Pons (tissue), 1 donor: ENCODE measurements around the gene TMEM131L.
A peak's percentile ranks its signal among the peaks of the same experiment; 100 is the strongest.

Experiments used
- DNase-seq: peaks from one replicate; pipeline ENCODE4 v3.0.0-alpha.2; 2016; ENCODE audit warnings: low spot score

Gene TMEM131L

DNA sequence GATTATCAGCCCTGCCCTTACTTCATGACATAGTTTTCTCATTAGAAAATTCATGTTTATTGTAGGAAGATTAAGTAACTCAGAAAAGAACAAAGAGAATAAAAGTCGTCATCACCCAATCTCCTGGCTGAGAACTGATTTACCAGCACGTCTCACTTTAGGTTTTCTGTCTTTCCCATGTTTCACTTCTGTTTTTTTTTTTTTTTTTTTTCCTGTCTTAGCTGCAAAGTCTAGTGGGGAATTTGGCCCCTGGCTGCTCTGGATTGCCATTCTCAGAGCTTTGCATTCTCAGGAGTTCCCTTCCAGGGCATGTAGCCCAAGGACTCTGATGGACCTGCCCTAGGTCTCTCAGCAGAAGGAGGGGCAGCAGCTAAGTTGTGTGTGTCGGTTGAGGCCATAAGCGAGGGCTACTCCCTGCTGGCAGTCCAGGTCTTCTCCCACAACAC is 57.8 kb downstream of the TMEM131L start:
- no peak for DNase-seq

DNA sequence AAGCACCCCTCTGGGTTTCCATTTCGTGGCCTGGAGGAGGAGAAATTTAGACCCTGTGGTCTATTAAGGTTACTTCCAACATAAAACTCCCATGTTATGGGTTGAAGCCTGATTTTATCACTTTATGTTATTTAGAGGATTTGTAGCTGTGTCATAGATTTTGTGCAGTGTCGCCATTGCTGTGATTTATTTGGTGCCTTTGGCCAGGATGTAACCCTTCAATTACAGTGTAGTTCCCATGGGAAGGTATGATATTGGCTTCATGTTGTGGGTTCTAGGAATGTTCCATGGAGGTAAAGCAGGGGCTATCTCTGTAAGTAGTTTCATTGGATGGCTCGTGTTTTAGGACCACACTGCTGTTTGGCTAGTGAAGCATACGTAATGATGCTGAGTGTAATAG is 58.5 kb downstream of the TMEM131L start:
- no peak for DNase-seq

DNA sequence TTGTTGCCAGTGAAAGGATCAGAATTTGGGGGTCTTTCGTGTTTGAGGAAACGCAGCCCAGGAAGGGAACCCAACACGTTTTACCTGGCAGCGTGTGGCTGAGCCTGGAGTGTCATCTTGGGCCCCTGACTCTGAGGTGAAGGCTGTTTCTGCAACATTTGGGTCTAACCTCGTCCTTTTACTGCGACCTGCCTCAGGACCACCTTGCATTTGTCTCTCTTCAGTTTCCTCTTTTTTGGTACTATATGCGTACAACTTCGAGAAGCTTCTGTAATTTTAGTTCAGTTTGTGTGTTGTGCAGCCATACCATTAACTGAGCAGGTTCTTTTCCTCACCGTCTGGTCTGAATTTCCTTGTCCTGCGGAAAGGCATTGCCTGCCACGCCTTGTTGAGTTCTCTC is 61.5 kb downstream of the TMEM131L start:
- DNase-seq: no peak

DNA sequence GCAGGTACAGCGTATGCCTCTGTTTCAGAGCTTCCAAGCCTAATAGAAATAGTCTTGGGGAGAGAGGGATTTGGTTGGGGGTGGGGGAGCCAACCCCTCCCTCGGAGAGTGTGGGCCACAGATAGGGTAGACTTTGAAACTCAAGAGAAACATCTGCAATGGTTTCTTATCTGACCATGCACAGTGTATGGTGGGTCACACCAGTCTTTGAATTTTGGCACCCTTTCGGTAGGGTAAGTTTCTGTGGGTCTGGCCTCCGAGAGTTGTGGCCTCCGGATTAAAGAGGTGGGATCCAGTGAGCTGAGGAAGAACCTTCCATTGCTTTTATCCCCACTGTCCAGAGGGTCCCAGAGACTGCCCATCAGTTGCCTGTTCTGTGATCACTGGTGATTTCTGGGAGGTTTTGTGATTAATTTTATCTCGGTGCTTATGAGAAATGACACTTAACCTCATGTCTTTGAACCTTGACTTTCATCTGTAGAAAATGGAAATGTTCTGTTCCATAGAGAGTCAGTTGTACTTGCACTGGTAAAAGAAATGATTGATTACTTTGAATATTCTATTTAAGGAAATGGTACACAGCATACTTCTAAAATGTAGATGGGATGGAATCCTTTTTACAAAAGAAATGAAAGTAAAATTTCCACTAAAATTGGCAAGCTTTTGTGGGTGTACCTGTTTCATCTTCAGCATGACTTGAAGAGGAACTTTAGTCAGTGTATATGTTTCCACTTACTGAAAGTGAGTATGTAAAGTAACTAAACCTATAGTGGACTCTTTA is 62.7 kb downstream of the TMEM131L start:
- DNase-seq: no peak

DNA sequence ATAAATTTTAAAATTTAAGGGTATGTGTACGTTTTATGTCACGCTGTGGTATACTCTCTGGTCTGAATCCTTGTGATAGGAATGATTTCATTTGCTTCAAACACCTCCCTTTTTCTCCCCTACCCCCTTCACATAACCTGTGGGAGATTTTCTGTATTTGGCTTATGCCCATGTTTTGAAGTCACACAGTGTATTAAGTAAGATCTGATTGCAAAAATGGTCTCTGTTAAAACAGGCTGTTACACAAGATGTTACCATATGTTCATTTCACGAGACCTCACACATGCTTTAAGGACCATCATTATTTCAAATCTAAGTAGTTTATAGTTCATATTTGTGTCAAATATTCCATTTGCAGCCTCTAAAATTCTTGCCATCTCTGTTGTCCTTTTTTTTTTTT is 63.5 kb downstream of the TMEM131L start:
- DNase-seq: no peak

DNA sequence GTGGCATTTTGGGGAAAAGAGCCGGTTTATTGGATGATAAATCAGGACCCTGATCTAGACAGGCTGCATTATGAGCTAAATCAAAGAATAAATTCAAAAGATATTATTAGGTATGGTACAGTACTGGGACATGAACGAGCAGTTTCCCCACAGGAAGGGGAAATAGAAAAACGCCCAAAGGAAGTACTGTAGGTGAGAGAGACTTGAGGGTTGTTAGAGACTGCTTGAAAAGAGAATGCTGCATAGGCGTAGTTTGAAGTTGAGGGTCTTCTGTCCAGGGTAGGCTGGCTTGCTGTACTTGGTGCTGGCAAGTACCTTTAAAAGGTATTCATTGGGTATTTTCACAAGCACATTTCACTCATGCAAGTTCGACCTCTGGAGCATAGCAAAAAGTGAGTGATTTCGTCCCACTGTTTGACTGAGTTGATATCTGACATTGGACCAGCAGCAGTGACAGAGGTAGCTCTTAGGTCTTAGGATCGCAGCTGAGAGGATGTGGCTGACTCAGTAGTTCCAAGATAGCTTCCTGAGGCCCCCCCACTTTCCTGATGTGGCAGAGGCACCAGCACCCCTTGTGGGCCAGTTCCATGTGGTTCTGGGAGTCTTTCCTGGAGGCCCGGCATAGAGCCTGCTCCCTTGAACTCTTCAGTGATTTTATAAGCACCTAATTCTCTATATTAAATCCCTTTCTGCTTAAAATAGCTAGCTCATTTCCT is 64.3 kb downstream of the TMEM131L start:
- no peak for DNase-seq

DNA sequence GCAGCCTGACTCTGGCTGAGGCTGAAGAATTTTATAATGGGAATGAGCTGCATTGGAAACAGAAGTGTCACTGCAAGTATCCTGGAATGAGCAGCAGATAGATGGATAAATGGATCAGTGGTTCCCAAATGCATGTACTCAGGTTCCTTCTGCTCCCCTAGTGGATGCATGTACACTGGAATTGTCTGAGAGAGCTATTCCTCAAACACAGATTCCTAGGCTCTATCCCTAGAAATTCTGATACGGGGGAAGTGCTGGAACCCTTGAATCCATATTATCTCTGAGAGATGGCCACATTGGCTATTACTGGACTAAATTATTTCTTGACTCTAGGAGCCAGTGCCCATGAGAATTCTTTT is 64.8 kb downstream of the TMEM131L start:
- no peak for DNase-seq

DNA sequence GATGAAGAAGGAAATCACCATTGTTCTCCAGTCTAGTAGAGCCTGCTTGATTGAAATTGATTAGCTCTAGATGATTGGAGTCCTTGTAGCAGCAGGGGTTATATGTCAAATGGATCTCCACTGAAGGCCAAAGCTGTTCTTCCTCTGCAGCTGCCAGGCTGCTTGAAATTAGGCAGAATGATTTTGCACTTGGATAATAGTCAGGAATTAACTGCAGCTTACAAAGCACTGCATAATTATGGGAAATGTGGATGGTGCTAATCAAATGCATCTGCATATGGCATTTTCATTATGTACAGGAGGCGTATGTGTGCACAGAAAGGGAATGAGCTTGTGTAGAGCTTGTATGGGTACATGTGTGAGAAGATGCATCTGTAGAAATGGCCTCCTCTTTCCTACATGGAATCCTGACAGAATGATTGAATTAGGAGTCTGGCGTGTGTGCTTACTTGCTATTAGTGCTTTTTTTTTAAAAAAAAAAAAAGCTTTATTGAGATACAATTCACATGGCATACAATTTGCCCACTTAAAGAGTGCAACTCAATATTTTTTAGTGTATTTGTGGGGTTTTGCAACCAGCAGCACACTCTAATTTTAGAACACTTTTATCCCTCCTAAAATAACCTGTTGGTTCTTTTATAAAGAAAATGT is 65.9 kb downstream of the TMEM131L start:
- DNase-seq: no peak

DNA sequence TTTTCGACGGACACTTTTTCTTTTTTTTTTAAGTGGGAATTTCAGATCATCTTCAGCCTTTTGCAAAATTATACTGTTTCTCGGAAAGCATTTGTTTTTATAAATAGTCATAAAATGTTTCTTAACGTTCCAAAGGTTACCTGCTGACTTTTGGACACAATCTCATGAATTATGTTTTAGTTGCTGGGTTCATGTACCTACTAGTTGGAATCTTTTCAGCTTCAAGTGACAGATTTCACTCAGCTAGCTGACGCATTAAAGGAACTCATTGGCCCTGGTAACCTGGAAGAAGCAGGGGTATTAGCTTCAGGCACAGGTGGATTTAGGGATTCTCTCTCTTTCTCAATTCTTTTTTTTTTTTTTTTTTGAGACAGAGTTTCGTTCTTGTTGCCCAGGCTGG is 66.5 kb downstream of the TMEM131L start:
- no peak for DNase-seq

DNA sequence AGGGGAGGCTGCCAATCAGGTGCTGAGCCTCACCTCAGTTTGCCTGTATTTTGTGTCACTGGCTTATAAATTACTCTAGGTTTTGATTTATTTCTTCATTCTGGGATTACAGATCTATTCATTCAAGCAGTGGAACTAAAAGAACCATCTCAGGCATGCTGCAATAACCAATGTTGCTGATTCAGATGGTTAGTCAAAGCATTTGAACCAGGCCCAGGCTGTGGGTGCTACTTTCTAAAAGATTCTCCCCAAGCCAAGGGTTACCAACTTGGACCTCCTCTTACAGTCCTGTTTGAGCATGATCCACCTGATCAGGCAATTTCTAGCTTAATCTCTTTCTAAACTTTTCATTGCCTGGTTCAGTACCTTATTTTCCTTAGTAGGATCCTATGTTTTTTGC is 67.2 kb downstream of the TMEM131L start:
- DNase-seq: no peak

DNA sequence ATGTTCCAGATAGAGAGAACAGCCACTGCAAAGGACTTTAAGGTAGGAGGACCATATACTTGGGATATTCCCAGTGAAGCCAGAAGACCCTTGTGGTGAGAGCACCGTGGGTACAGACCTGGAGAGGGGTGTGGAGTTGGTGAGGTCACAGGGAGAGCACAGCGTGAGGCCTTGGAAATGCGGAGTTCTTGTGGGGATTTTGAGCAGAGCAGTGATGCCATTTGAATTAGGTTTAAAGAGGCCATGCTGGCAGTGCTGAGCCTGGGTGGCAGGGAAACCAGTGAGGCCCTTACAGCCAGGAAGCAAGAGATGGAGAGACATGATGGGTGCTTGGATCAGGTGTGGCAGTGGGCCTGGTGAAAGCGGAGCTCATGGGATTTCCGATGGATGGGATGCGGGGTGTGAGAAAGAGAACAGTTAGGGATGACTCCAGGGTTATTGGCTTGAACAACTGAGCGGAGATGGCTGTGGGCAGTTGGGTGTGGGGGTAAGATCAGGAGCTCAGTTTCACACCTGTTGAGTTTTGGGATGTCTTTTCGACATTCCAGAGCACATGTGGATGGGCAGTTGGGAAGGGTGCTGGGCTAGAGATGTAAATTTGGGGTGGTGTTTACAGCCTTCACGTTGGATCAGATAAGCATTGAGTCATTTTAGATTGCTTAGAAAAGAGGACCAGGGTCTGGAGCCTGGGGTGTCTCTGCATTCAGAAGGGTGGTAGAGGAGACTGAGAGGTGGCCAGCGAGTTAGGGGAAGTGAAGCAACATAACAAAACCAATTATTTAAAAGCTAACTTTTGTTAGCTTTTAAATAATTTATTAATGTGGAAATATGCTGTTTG is 68.9 kb downstream of the TMEM131L start:
- no peak for DNase-seq

DNA sequence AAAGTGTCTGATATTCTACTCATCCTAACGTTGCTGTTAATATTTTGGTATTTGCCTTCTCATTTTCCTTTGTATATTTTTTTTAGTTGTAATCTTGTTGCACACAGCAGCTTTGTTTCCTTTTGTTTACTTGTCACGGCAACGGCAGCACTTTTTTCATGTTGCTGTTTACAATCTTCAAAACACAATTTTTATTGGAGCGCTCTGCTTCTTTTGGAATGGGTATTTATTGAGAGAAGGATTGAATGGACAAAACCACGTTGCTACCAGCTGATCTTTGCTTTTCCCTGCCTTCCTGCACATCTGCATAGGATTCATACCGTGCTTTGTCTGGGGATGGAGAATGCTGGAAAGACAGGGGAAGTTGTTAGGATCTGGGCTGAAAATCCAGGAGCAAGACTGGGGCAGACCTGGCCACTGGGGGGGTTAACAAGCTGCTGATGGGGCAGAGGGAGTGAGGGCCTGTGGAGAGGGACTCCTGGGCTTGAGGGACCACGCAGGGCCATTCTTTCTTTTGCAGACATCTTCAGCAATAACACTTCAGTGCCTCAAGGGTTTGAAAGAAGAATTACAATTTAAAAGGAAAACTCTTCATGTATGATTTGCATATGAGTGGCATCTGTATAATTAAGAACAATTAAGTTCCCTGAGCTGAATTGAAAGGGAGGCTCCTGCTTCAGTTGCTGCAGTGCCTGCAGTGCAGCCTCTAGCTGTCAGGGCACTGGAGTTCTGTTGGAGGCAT is 69.8 kb downstream of the TMEM131L start:
- DNase-seq: no peak

DNA sequence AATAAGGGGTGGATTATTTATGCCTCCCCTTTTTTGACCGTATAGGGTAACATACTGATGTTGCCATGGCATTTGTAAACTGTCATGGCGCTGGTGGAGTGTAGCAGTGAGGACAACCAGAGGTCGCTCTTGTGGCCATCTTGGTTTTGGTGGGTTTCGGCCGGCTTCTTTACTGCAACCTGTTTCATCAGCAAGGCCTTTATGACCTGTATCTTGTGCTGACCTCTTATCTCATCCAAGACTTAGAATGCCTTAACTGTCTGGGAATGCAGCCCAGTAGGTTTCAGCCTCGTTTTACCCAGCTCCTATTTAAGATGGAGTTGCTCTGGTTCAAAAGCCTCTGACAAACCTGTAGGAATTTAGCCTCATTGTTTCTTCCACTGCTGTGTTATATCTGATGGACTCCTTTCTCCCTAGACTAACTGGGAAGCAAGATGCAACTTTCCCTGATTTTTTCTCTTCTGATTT is 71.4 kb downstream of the TMEM131L start:
- no peak for DNase-seq

DNA sequence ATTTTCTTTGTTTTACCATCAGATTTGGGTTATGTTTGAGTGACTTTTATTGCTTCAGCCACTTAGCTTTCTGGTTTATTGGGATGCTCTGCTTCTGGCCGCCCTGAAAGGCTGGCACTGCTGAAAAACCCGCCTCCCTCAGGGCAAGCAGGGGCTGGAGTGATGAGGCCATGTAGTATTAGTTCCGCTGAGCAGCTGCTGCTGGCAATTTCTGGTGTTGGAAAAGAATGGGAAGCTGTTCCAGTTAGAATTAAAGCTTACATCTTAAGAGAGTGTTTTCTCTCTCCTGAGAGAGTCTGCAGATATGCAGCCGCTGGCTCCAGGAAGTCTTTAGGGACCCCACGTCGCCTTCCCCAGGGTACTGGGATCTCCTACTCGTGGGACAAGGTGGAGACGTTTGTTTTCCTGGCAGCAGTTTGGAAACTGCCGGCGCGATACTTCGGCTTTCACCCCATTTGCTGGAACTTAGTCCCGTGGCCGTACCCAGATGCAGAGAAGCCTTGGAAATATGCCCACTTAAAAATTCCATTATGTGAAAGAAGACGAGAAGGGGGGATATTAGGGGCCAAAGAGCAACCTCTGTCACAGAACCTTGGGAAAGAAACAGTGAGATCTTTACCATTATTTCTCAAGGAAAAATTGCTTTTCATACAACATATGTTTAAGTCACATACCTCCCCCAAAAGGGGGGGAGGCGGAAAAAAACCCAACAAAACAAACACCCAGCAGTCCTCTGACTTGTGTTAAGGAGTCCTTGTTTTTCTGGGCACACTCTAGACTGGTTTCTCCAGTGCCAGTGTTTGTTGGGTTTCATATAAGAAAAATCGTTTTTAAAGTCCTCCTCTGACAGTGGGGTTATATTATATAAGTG is 72.6 kb downstream of the TMEM131L start:
- DNase-seq: peak; percentile 40

DNA sequence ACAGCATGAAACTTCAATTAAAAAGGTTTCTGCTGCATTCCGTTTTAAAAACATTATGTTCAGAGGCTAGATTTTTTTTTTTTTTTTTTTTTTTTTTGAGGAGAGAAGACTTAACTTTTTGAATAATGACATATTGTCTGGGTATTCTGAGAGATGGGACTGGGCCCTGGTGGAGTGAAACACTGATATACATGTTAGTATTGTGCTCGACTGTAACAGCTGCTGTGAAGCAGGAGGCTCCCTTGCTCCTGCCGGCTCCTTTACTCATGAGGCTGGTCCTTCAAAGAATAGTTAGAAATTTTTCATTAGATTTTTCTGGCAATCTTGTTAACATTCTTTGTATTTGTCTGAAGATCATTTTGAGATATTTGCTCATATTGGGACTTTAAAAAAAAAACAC is 73.3 kb downstream of the TMEM131L start:
- DNase-seq: no peak

DNA sequence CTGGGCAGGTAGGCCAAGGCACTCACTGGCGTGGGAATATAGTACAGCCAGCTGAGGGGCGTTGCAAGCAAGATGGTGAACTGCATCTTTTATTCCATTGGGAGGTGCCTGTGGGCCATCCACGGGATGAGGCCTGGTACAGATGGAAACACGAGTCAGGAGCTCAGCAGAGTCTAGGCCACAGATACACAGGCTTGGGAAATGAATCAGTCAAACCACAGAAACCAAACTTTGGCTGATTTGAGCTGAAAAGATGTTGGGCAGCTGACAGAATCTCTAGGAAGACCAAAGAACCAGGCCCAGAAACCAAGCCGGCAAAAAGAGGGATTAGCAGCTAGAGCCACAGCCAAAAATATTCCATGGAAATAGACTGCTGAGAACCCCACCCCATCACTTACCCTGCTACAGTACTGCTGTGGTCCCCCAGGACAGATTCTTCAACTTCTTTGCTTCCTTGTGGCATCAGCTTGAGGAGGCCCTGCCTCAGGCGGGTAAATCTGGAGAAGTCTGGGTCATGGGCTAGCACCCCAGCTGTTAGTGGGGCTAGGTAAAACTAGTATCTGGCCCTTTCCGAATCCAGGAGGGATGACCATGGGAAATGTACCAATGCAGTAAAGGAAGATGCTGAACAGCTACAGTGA is 75.4 kb downstream of the TMEM131L start:
- DNase-seq: no peak

DNA sequence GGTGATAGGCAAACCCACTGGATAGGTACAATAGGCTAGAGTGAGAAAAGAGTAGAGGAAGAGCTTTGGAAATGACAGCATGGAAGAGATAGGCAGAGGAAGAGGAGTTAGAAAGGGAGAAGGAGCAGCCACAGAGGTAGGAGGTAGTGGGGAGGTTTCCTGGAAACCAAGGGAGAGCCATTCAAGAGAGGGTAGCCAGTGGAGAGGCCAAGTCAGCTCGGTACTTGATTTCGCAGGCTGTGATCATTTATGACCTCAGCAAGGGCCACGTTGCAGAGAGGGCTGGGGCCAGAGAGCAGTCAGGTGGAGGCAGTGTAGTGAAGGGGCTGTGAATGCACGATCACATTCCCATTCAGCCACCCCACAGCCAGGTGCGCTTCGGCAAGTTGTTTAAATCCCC is 76.0 kb downstream of the TMEM131L start:
- no peak for DNase-seq

DNA sequence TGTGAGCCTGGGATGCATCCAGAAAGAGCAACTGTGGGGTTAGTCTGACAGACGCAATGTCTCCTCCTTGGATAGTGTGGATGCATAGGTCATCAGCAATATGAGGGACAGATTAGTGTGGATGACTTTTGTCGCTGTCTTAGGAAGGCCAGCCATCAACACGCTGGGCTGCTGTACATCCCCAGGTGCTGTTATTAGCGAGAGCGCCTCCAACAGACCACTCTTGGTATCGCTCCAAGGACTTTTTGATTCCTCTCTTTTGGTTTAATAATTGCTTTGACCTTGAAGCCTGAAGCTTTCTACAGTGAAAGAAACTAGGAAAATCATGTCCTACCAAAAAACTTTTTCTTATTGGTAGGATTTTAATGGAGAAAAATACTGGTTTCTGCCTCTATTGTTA is 76.7 kb downstream of the TMEM131L start:
- no peak for DNase-seq

DNA sequence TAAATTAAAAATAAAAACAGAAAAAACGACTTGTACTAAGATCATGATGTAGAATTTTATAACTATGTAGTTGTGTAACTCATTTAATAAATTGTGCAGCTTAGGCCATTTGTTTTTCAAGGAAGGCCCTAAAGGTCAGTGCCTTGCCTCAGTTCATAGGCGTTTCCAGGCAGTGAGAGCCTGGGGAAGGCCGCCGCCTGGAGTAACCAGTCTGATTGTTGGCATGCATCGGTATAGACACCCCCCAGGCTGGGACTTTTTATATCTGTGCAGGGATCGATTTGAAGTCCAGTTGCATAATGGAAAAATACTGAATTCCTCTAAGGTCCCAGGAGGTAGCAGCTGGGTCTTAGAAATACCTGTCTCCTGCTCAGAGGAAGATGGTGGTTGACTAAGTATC is 77.2 kb downstream of the TMEM131L start:
- no peak for DNase-seq

DNA sequence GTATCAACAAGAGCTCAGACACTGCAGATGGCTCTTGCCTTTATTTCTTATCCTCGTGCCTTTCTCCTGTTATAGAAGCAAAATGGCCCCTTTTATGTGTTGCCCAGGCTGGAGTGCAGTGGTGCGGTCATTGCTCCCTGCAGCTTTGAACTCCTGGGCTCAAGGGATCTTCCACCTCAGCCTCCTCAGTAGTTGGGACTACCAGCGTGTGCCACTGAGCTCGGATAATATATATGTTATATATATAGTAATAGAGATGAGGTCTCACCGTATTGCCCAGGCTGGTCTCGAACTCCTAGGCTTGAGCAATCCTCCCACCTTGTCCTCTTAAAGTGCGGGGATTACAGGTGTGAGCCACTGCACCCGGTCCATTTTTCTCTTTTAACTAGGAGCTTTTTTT is 79.7 kb downstream of the TMEM131L start:
- DNase-seq: no peak
